Kidney capillary endothelial cell (primary cell): ENCODE results near the gene CGB8.
"Not testable (repeated sequence)": the region's sequence is repeated elsewhere in the genome, so short reads cannot be mapped to it uniquely, and the experiment has no call there.

Experiments
- DNase-seq: peaks from one replicate; pipeline ENCODE4 v3.0.0-alpha.2; 2018; ENCODE audit warnings: low spot score

The CGB8 gene

DNA sequence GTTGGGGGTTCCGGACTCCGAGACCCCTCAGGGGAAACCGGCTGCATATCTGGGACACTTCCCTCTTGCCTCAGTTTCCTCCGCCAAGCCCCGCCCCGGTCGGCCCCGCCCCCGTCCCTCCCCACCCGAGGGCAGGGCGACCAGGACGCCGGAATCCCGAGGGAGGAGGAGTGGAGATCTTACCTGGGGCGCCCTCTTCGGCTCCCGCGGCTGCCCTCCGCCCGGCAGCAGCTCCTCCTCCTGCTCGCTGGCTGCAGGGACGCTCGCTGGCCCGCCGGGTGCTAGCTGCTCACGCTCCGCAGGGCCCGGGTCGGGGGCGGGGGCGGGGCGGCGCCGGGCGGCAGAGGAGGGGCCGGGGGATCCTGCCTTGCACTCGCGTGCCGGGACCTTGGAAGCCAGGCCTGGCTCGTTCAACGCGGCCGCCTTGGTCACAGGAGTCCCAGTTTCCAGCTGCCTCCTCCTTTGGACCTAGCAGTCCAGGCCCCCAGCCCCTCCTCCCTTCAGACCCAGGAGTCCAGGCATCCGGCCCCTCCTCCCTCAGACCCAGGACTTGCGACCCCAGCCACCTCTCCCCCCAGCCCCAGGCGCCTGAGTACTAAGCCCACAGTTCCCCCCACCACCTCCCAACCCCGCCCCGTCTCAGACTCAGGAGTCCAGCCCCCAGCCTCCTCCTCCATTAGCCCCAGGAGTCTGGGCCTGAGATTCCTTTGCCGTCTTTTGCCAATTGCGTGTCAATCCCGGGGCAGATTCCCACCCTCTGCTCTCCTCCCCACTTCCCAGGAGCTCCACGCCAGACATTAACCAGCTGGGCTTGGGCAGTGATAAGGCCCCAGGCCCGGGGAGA is 16.1 kb upstream of the CGB8 start, which contains the start of gene NTF4:
Gene NTF4 (minus strand): TSS at position 51 of the 844 bp plus-strand sequence. CDS start 2,821 bp downstream, outside the sequence.
- DNase-seq, result no peak

- no peak for DNase-seq
Measured at GRCh38 chr19:49064029-49064629, 15.2 kb upstream of the CGB8 start.

DNA sequence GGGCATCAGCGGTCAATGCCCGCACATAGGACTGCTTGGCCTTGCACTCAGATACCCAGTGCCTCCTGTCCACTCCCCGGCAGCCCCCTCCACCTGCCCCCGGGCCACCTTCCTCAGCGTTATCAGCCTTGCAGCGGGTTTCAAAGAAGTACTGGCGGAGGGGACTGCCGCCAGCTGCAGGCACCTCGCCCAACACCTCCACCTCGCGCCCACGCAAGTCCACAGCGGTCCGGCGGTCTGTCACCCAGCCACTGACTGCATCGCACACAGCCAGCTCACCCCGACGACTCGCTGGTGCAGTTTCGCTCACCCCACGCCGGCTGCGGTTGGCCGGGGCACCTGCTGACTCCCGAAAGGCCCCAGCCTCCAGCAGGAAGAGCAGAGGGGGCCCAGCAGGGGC is 12.5 kb upstream of the CGB8 start:
- no peak for DNase-seq

DNA sequence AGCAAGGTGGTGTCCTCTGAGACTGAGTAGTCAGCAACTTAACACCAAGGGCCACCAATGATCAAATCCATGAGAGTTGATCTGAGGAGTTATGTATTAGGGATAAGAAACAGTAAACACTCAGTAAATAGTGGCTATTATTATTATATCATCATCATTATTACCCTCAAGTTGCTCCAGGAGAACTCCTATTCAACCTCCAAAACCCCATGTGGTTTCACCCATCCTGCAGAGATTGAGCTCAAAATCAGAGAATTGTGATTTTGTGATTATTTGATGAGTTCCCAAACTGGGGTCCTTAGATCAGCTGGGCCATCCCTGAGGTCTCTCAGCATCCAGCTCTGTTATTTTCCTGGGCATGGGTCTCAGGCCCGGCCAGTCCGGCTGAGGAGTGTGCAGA is 12.1 kb upstream of the CGB8 start:
- DNase-seq, result no peak

GRCh38 chr19:49059053-49059452 is 10.1 kb upstream of the CGB8 start:
- no peak for DNase-seq

- DNase-seq, result no peak
Measured at GRCh38 chr19:49058562-49058961, 9.7 kb upstream of the CGB8 start.

- peak; percentile 59 for DNase-seq
Measured at GRCh38 chr19:49057636-49058234, 8.8 kb upstream of the CGB8 start, which contains the start of gene CGB7. Gene CGB7, minus strand, starts transcription at chr19:49057749. Its CDS starts 2,374 bp downstream, at chr19:49055375.

GRCh38 chr19:49056902-49057596 is 8.1 kb upstream of the CGB8 start:
- not testable (repeated sequence) for DNase-seq

GRCh38 chr19:49056101-49056901 is 7.4 kb upstream of the CGB8 start:
- DNase-seq, result peak; percentile 34

GRCh38 chr19:49050376-49051033 is 1.6 kb upstream of the CGB8 start:
- not testable (repeated sequence) for DNase-seq

GRCh38 chr19:49049834-49050233 is 923 bp upstream of the CGB8 start:
- not testable (repeated sequence) for DNase-seq

DNA sequence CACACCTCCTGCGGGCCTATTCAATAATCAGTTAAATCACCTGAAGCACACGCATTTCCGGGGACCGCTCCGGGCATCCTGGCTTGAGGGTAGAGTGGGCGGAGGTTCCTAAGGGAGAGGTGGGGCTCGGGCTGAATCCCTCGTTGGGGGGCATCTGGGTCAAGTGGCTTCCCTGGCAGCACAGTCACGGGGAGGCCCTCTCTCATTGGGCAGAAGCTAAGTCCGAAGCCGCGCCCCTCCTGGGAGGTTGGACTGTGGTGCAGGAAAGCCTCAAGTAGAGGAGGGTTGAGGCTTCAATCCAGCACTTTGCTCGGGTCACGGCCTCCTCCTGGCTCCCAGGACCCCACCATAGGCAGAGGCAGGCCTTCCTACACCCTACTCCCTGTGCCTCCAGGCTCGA is 5.4 kb downstream of the CGB8 start, which contains the start of gene CGB5:
Gene CGB5 (plus strand): TSS at position 301 of the 400 bp plus-strand sequence. CDS start 362 bp downstream, outside the sequence.
- not testable (repeated sequence) for DNase-seq

DNA sequence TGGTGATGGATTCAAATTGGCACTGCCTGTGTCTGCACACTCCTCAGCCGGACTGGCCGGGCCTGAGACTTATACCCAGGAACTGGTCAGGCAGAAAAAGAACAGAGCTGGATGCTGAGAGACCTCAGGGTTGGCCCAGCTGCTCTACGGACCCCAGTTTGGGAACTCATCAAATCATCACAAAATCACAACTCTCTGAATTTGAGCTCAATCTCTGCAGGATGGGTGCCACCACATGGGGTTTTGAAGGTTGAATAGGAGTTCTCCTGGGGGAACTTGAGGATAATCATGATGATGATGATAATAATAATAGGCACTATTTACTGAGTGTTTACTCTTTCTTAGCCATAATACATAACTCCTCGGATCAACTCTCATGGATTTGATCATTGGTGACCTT is 6.2 kb downstream of the CGB8 start:
- DNase-seq, result not testable (repeated sequence)

DNA sequence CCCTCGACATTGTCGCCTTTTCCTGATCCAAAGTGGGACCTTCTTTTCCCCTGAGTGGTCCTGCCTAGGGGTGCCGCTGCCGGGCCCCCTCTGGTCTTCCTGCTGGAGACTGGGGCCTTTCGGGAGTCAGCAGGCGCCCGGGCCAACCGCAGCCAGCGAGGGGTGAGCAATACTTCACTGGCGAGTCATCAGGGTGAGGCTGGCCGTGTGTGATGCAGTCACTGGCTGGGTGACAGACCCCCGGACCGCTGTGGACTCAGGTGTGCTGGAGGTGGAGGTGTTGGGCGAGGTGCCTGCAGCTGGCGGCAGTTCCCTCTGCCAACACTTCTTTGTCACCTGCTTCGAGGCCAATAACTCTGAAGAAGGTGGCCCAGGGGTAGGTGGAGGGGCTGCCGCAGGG is 6.7 kb downstream of the CGB8 start:
- no peak for DNase-seq

- DNase-seq, result not testable (repeated sequence)
Measured at GRCh38 chr19:49039736-49040135, 9.2 kb downstream of the CGB8 start.

DNA sequence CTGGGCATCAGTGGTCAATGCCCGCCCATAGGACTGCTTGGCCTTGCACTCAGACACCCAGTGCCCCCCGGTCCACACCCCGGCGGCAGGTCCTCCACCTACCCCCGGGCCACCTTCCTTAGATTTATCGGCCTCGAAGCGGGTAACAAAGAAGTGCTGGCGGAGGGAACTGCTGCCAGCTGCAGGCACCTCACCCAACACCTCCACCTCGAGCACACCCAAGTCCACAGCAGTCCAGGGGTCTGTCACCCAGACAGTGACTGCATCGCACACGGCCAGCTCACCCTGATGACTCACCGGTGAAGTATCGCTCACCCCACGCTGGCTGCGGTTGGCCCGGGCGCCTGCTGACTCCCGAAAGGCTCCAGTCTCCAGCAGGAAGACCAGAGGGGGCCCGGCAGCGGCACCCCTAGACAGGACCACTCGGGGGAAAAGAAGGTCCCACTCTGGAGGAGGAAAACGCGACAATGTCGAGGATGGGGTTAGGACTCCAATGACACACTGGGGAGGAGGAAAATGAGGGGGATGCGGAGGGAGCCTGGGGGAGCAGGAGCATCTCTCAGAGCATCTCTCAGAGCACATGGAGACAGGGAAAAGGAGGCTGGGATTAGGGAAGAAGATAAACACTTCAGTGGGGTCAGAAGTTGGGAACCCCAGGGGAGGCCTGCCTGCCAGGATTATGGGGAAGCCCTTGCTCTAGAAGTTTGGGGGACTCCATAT is 10.2 kb downstream of the CGB8 start:
- DNase-seq, result not testable (repeated sequence)

GRCh38 chr19:49038111-49038510 is 10.8 kb downstream of the CGB8 start:
- DNase-seq, result not testable (repeated sequence)

DNA sequence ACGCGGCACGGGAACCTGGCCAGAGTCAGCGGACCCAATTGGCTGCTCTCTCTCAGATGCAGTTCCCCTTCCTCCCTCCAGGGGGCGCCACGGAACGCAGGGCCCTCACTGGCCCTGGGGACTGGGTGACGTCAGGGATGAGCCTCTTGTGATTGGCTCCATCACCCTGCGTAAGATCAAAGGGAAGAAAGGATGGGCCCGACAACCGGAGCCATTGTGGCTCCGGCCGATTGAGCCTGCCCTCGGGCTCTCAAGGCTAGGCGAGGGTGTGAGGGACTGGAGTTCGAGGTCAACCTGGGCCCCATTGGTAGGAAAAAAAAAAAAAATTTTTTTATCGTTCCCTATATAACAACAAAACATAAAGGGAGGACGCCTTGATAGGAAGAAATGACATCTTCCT is 12.1 kb downstream of the CGB8 start, which contains the start of gene CGB1:
Gene CGB1 (minus strand): TSS at position 81 of the 400 bp plus-strand sequence. CDS start 184 bp downstream, outside the sequence.
- not testable (repeated sequence) for DNase-seq

- DNase-seq, result not testable (repeated sequence)
Measured at GRCh38 chr19:49031642-49032301, 17.1 kb downstream of the CGB8 start, which contains the start of gene CGB2. Gene CGB2, plus strand, starts transcription at chr19:49031890. Its CDS starts 206 bp downstream, at chr19:49032096.
